ENCODE results near the gene GPRC5D.

GRCh38 chr12:12912711-12913110 is 39.3 kb downstream of the GPRC5D start:
- TF ChIP-seq CTCF (conservative IDR thresholded peaks at IDR 0.05; ENCODE audit: low read length) = no peak
- TF ChIP-seq EZH2phosphoT487 (IDR thresholded peaks at IDR 0.05; ENCODE audit: borderline replicate concordance) = no peak

Data from Loucy (cell line).